Activated T-helper 1 cell treated with anti-CD3 and anti-CD28 coated beads, Interleukin-12 subunit alpha, Interleukin-12 subunit beta, Interleukin-2, Interleukin-4 antibody, amounts not matched to agents 30 ng/mL and 10 ng/mL and 1 ng/mL, durations not matched to agents 14 hours and 24 hours and 36 hours (primary cell): Measurements from ENCODE around the gene KIAA1958. TPM values are rescaled to one million over a fixed set of nuclear protein-coding genes. Genes with fewer than 3 reads are reported as not detected.

ENCODE experiments used
- DNase-seq: peaks from one replicate; pipeline ENCODE4 v3.0.0; 2021; ENCODE audit warnings: low spot score
- H3K27ac Mint-ChIP-seq: one replicate; pipeline ENCODE4 v1.8.0; 2021; ENCODE audit warnings: mild to moderate bottlenecking, mixed read lengths
- H3K27me3 Mint-ChIP-seq: one replicate; pipeline ENCODE4 v1.8.0; 2022; ENCODE audit warnings: mild to moderate bottlenecking, moderate library complexity, mixed read lengths; ENCODE audit not compliant: insufficient read depth
- H3K36me3 Mint-ChIP-seq: one replicate; pipeline ENCODE4 v1.8.0; 2021; ENCODE audit warnings: low read depth, mixed read lengths
- H3K4me1 Mint-ChIP-seq: one replicate; pipeline ENCODE4 v1.8.0; 2021; ENCODE audit warnings: low read depth, mixed read lengths
- H3K4me3 Mint-ChIP-seq: one replicate; pipeline ENCODE4 v1.8.0; 2021; ENCODE audit warnings: mild to moderate bottlenecking, moderate library complexity, mixed read lengths
- H3K9me3 Mint-ChIP-seq: one replicate; pipeline ENCODE4 v1.8.0; 2021; ENCODE audit warnings: mixed read lengths
- intact Hi-C: fragments of 100-400 bp; cut with micrococcal nuclease; formaldehyde crosslinking; loops from one replicate; pipeline ENCODE4 v1.15.1; 2024
- total RNA-seq: library from RNA; stranded (reverse); gene quantifications from 2 replicates; pipeline ENCODE4 v1.2.3, GENCODE V29; 2022

The KIAA1958 gene
- total RNA-seq, 1 donor from 2014 or later: 8.6 TPM

- Mint-ChIP-seq H3K27me3 (no peaks in the 10 kb centered on the region), H3K4me3 (no peak overlapping the region), H3K27ac (no peak overlapping the region), H3K36me3 (no peaks in the 10 kb centered on the region), H3K9me3 (no peaks in the 10 kb centered on the region), H3K4me1 (no peaks in the 10 kb centered on the region)
- intact Hi-C loops: no loop called here
- DNase-seq: no peak
These were observed 68.5 kb downstream of the KIAA1958 start for GRCh38 chr9:112555101-112555643.

- no peaks in the 10 kb centered on the region for H3K9me3 Mint-ChIP-seq
- no peaks in the 10 kb centered on the region for H3K36me3 Mint-ChIP-seq
- intact Hi-C loops: no loop called here
- DNase-seq: no peak
- no peak overlapping the region for H3K27ac Mint-ChIP-seq
- H3K4me1 Mint-ChIP-seq: no peaks in the 10 kb centered on the region
- H3K27me3 Mint-ChIP-seq: no peaks in the 10 kb centered on the region
- no peak overlapping the region for H3K4me3 Mint-ChIP-seq
These were observed 69.3 kb downstream of the KIAA1958 start for GRCh38 chr9:112555844-112556482.

GRCh38 chr9:112556497-112557442 lies 70.1 kb downstream of the KIAA1958 start:
- DNase-seq: no peak
- Mint-ChIP-seq H3K27me3 (no peaks in the 10 kb centered on the region), H3K27ac (no peak overlapping the region), H3K36me3 (no peaks in the 10 kb centered on the region), H3K4me1 (no peaks in the 10 kb centered on the region), H3K9me3 (no peaks in the 10 kb centered on the region), H3K4me3 (no peak overlapping the region)
- intact Hi-C loops: no loop called here

- intact Hi-C loops: no loop called here
- no peaks in the 10 kb centered on the region for H3K27me3 Mint-ChIP-seq
- H3K36me3 Mint-ChIP-seq: no peaks in the 10 kb centered on the region
- no peak overlapping the region for H3K27ac Mint-ChIP-seq
- no peaks in the 10 kb centered on the region for H3K4me1 Mint-ChIP-seq
- H3K4me3 Mint-ChIP-seq: no peak overlapping the region
- no peak for DNase-seq
- H3K9me3 Mint-ChIP-seq: no peaks in the 10 kb centered on the region
These were observed 71.8 kb downstream of the KIAA1958 start for GRCh38 chr9:112558476-112558875.

- no peaks in the 10 kb centered on the region for H3K36me3 Mint-ChIP-seq
- intact Hi-C loops: no loop called here
- no peaks in the 10 kb centered on the region for H3K27me3 Mint-ChIP-seq
- DNase-seq: no peak
- H3K4me1 Mint-ChIP-seq: no peaks in the 10 kb centered on the region
- H3K9me3 Mint-ChIP-seq: no peaks in the 10 kb centered on the region
- H3K27ac Mint-ChIP-seq: no peak overlapping the region
- H3K4me3 Mint-ChIP-seq: no peak overlapping the region
These were observed 72.4 kb downstream of the KIAA1958 start for GRCh38 chr9:112558978-112559377.

- Mint-ChIP-seq H3K36me3 (no peaks in the 10 kb centered on the region), H3K27ac (no peak overlapping the region), H3K4me1 (no peaks in the 10 kb centered on the region), H3K4me3 (no peak overlapping the region), H3K27me3 (no peaks in the 10 kb centered on the region), H3K9me3 (no peaks in the 10 kb centered on the region)
- intact Hi-C loops: no loop called here
- DNase-seq: no peak
These were observed 73.2 kb downstream of the KIAA1958 start for GRCh38 chr9:112559629-112560413.

GRCh38 chr9:112562235-112562958 lies 75.8 kb downstream of the KIAA1958 start:
- H3K9me3 Mint-ChIP-seq: no peaks in the 10 kb centered on the region
- no peak overlapping the region for H3K27ac Mint-ChIP-seq
- no peak for DNase-seq
- no peak overlapping the region for H3K4me3 Mint-ChIP-seq
- intact Hi-C loops: no loop called here
- H3K4me1 Mint-ChIP-seq: no peaks in the 10 kb centered on the region
- no peaks in the 10 kb centered on the region for H3K27me3 Mint-ChIP-seq
- H3K36me3 Mint-ChIP-seq: no peaks in the 10 kb centered on the region

GRCh38 chr9:112569186-112569585 lies 82.6 kb downstream of the KIAA1958 start:
- Mint-ChIP-seq H3K4me1 (peaks cover 4% of the 10 kb centered on the region), H3K4me3 (no peak overlapping the region), H3K9me3 (no peaks in the 10 kb centered on the region), H3K36me3 (no peaks in the 10 kb centered on the region), H3K27ac (no peak overlapping the region), H3K27me3 (no peaks in the 10 kb centered on the region)
- DNase-seq: no peak
- intact Hi-C loops: no loop called here

GRCh38 chr9:112570671-112571167 lies 84.1 kb downstream of the KIAA1958 start:
- Mint-ChIP-seq H3K9me3 (no peaks in the 10 kb centered on the region), H3K36me3 (no peaks in the 10 kb centered on the region), H3K27ac (peak overlapping the region; percentile 47), H3K27me3 (no peaks in the 10 kb centered on the region), H3K4me1 (peaks cover 4% of the 10 kb centered on the region), H3K4me3 (no peak overlapping the region)
- intact Hi-C loops: no loop called here
- no peak for DNase-seq

GRCh38 chr9:112571624-112572355 lies 85.2 kb downstream of the KIAA1958 start:
- Mint-ChIP-seq H3K4me3 (no peak overlapping the region), H3K4me1 (peaks cover 4% of the 10 kb centered on the region), H3K27ac (no peak overlapping the region), H3K36me3 (no peaks in the 10 kb centered on the region), H3K27me3 (no peaks in the 10 kb centered on the region), H3K9me3 (no peaks in the 10 kb centered on the region)
- intact Hi-C loops: no loop called here
- DNase-seq: no peak

GRCh38 chr9:112572416-112572815 lies 85.8 kb downstream of the KIAA1958 start:
- H3K4me1 Mint-ChIP-seq: peaks cover 4% of the 10 kb centered on the region
- H3K36me3 Mint-ChIP-seq: no peaks in the 10 kb centered on the region
- intact Hi-C loops: no loop called here
- H3K27ac Mint-ChIP-seq: no peak overlapping the region
- H3K9me3 Mint-ChIP-seq: no peaks in the 10 kb centered on the region
- DNase-seq: no peak
- H3K4me3 Mint-ChIP-seq: no peak overlapping the region
- H3K27me3 Mint-ChIP-seq: no peaks in the 10 kb centered on the region
